Neutrophil (primary cell): Measurements from ENCODE around the gene EMILIN2.

ENCODE experiments used
- H3K27ac ChIP-seq: fragments of 200-600 bp; sonication (generic); 2 replicates; pipeline ENCODE4 v1.5.1; 2016; ENCODE audit warnings: mild to moderate bottlenecking, moderate library complexity
- H3K27me3 ChIP-seq: fragments of 200-600 bp; sonication (generic); 2 replicates; pipeline ENCODE4 v1.6.0; 2016; ENCODE audit warnings: mild to moderate bottlenecking
- H3K36me3 ChIP-seq: fragments of 200-600 bp; sonication (generic); 2 replicates; pipeline ENCODE4 v1.5.1; 2017
- H3K4me1 ChIP-seq, 2 experiments: fragments of 200-600 bp in 1 of 2; sonication (generic) in 1 of 2; 1 replicate in 1 of 2; 2 replicates in 1 of 2; pipeline versions ENCODE4 v1.5.1 to v1.6.1; 2013 to 2016; ENCODE audit warnings: low read depth in 1 of 2, low read length in 1 of 2, mild to moderate bottlenecking in 1 of 2, moderate library complexity in 1 of 2; ENCODE audit not compliant: control insufficient read depth in 1 of 2, insufficient read depth in 1 of 2
- H3K4me3 ChIP-seq, 2 experiments: fragments of 200-600 bp in 1 of 2; sonication (generic) in 1 of 2; 1 replicate in 1 of 2; 2 replicates in 1 of 2; pipeline ENCODE4 v1.5.1; 2013 to 2016; ENCODE audit warnings: low read depth in 1 of 2, low read length in 1 of 2, mild to moderate bottlenecking in 1 of 2, moderate library complexity in 1 of 2
- H3K9me3 ChIP-seq: fragments of 200-600 bp; sonication (generic); 2 replicates; pipeline ENCODE4 v1.5.1; 2016
- TF ChIP-seq, protein P1 (sequence below): fragments of 200-600 bp; sonication (generic); IDR thresholded peaks from 2 replicates; pipeline ENCODE4 v1.5.1; 2016; ENCODE audit warnings: antibody characterized with exemption

EMILIN2 gene

DNA sequence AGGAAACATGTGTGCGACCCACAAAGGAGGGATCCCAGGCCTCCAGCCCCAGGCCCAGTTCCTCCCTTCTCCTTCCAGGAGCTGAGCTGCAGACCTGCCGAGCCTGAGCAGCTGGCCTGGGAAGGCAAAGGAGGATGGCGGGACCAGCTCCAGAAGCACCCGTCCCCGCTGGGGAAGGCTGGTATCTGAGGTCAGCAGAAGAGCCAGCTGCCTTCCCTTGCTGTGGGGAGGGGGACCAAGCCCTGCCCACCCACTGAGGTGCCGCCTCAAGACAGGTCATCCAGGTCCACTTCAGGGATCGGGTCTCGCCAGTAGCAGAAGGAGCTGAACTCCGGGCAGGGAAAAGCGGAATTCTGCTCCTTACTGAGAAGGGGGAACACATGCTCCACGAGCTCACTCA, 73.2 kb downstream of the EMILIN2 start:
- no peak overlapping the region for H3K27ac ChIP-seq
- H3K9me3 ChIP-seq, result no peaks in the 10 kb centered on the region
- TF ChIP-seq, protein P1, sequence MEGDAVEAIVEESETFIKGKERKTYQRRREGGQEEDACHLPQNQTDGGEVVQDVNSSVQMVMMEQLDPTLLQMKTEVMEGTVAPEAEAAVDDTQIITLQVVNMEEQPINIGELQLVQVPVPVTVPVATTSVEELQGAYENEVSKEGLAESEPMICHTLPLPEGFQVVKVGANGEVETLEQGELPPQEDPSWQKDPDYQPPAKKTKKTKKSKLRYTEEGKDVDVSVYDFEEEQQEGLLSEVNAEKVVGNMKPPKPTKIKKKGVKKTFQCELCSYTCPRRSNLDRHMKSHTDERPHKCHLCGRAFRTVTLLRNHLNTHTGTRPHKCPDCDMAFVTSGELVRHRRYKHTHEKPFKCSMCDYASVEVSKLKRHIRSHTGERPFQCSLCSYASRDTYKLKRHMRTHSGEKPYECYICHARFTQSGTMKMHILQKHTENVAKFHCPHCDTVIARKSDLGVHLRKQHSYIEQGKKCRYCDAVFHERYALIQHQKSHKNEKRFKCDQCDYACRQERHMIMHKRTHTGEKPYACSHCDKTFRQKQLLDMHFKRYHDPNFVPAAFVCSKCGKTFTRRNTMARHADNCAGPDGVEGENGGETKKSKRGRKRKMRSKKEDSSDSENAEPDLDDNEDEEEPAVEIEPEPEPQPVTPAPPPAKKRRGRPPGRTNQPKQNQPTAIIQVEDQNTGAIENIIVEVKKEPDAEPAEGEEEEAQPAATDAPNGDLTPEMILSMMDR, result no peak
- H3K27me3 ChIP-seq, result no peaks in the 10 kb centered on the region
- H3K4me1 ChIP-seq, result no peaks in the 10 kb centered on the region
- peaks cover 100% of the 10 kb centered on the region for H3K36me3 ChIP-seq
- H3K4me3 ChIP-seq, result no peak overlapping the region

DNA sequence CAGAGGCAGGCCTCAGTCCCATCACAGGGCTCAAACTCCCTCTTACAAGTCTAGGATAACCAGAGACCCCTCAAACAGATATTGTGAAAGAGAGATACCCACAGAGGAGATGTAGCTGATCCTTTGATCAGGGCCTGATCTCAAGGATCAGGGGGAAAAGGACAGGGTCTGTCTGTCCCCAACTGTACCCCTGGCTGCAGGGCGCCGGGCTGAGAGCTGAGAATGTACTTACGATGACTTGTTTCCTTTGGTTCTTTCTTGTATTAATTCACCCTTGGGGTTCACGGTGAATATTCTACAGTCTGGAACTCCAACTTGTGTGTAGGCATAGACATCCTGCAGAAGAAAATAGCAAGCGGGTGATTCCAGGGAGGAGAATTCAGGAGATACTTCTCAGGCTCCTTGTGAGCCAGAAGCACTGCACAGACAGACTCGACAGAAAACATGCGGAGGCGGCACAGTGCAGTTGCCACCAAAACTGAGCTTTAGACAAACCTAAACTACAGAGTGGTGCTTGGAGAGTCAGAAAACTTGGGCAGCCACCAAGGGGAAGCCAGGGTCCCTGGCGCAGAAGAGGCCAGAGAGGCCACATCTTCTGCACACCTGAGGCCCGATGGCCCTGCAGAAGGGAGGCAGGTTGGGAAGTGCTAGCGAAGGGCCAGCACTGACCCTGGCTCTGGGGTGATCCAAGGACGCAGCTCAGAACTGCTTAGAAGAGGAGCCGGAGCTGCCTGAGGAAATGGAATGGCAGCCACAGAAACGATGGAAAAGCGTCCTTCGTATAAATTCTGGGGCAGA, 73.9 kb downstream of the EMILIN2 start:
- H3K4me3 ChIP-seq, result no peak overlapping the region
- no peaks in the 10 kb centered on the region for H3K27me3 ChIP-seq
- no peaks in the 10 kb centered on the region for H3K9me3 ChIP-seq
- H3K4me1 ChIP-seq, result no peaks in the 10 kb centered on the region
- H3K27ac ChIP-seq, result no peak overlapping the region
- TF ChIP-seq, protein P1, result no peak
- H3K36me3 ChIP-seq, result peaks cover 100% of the 10 kb centered on the region

DNA sequence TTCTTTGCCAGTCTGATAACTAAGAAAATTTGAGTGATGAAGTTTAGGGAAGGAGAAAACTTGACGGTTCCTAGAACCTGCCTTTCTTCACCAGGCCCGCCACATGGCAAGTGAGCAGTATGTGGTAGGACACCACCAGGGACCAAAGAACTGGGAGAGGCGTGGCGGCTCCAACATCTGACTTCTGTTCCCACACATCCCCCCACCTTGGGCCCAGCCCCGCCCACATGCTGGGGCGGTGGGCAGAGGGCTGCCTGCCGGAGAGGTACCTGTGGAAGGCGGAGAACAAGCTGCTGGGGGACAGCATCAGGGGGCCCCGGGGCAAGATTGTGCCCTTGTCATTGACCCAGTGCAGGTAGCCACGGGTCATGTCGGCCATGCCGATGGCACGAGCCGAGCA, 75.0 kb downstream of the EMILIN2 start:
- Histone ChIP-seq H3K27me3 (no peaks in the 10 kb centered on the region), H3K27ac (no peak overlapping the region), H3K9me3 (no peaks in the 10 kb centered on the region), H3K36me3 (peaks cover 100% of the 10 kb centered on the region), H3K4me3 (no peak overlapping the region), H3K4me1 (no peaks in the 10 kb centered on the region)
- TF ChIP-seq, protein P1, result no peak

DNA sequence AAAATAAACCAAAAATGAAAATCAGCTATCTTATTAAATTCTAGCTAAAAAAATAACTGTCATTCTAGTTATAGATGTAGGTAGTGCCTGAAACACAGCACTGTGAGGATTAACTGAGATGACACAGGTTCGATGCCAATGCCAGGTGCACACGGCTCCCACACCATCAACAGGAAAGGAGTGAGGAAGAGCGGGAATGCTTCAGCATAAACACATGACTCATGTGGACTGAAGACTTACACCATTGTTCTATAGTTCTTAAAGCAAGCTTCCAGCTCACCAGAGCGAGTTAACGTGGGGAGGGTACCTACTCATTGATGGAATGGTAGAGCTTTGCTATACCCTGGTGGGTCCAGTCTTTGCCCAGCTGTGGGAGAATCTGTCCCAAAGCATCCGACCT, 76.7 kb downstream of the EMILIN2 start:
- Histone ChIP-seq H3K36me3 (peaks cover 100% of the 10 kb centered on the region), H3K4me1 (no peaks in the 10 kb centered on the region), H3K9me3 (no peaks in the 10 kb centered on the region), H3K27me3 (no peaks in the 10 kb centered on the region), H3K27ac (no peak overlapping the region), H3K4me3 (no peak overlapping the region)
- TF ChIP-seq, protein P1, result no peak

DNA sequence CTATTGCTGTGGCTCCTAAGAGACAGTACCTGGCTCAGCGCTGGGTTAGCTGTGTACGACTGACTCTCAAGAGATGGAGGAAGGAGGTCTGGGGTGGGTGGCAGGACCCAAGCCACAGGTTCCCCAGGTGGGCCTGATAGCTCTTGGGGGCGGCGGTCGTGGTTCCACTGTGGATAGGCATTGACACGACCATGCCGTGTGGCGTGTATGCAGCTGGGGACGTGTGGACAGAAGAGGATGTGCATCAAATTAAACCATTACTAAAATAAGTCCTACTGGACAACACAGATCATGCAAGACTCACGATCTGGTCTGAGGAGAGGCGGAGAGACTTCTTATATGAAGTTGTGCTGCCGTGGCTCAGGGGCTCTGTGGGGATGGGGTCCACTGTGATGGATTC, 78.1 kb downstream of the EMILIN2 start:
- Histone ChIP-seq H3K36me3 (peaks cover 100% of the 10 kb centered on the region), H3K4me1 (no peaks in the 10 kb centered on the region), H3K4me3 (no peak overlapping the region), H3K27me3 (no peaks in the 10 kb centered on the region), H3K9me3 (no peaks in the 10 kb centered on the region), H3K27ac (no peak overlapping the region)
- TF ChIP-seq, protein P1, result no peak
